WTC11 (cell line): Measurements from ENCODE around the gene SYDE2.

ENCODE experiments used
- ETV6 ChIP-seq: sonication (generic); formaldehyde crosslinking; IDR thresholded peaks from 2 replicates; pipeline ENCODE4 v1.8.1; 2022; ENCODE audit warnings: mild to moderate bottlenecking, missing genetic modification reagents
- ZBTB21 ChIP-seq: sonication (generic); formaldehyde crosslinking; IDR thresholded peaks from 2 replicates; pipeline ENCODE4 v1.8.1; 2023; ENCODE audit warnings: mild to moderate bottlenecking, missing genetic modification reagents, borderline replicate concordance

DNA sequence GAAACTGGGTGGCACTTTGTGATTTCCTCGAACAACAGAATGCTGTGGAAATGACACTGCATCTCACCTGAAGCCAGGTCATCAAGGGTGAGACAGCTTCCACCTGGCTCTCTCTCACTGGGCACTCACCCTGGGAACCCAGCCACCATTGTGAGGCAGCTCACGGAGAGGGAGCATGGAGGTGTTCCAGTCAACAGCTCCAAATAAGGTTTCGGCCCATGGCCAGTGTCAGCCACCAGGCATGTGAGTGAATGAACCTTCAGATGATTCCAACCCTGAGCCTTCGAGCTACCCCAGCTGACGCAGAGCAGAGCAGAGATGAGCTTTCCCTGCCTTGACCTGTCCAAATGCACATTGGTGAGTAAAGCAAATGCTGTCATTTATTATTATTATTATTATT lies 58.1 kb downstream of the SYDE2 start:
- TF ChIP-seq ZBTB21 (CRISPR knock-in tag), result no peak
- TF ChIP-seq ETV6 (CRISPR knock-in tag), result no peak
